Stomach (tissue), 4 donors: ENCODE data around the gene STARD10.

Source experiments
- POLR2AphosphoS5 ChIP-seq, 3 donors: sonication (generic); formaldehyde crosslinking; IDR thresholded peaks; one replicate each; pipeline ENCODE4 v1.6.1; 2016; ENCODE audit warnings: antibody characterized with exemption in 3 of 3
- TF ChIP-seq, protein P1 (sequence below), 7 experiments: fragments of 450-650 bp in 4 of 7; fragments of 200-600 bp in 3 of 7; sonication (generic) in 3 of 7; IDR thresholded peaks; one replicate each; pipeline ENCODE4 v1.5.1; 2016 to 2019; ENCODE audit warnings: antibody characterized with exemption in 7 of 7, control low read depth in 2 of 7, mild to moderate bottlenecking in 1 of 7

DNA sequence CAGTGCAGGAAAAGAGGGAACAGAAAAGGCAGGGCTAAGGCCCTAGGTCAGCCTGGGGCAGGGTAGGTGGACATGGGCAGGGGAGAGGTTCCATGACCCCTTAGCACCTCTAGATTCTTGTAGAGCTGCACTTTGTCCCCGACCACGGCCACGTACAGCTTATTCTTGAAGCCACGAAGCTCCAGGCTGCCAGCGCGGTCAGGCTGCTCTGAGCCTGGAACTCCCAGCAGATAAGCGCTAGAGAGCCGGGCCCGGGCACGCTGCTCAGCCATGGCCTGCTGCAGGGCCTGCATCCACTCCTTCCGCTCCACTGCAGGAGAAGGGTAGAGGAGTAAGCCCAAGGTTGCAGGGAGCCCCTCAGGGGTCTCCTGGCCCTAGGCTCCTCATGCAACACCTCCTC lies 83.6 kb downstream of the STARD10 start:
- TF ChIP-seq, protein P1, sequence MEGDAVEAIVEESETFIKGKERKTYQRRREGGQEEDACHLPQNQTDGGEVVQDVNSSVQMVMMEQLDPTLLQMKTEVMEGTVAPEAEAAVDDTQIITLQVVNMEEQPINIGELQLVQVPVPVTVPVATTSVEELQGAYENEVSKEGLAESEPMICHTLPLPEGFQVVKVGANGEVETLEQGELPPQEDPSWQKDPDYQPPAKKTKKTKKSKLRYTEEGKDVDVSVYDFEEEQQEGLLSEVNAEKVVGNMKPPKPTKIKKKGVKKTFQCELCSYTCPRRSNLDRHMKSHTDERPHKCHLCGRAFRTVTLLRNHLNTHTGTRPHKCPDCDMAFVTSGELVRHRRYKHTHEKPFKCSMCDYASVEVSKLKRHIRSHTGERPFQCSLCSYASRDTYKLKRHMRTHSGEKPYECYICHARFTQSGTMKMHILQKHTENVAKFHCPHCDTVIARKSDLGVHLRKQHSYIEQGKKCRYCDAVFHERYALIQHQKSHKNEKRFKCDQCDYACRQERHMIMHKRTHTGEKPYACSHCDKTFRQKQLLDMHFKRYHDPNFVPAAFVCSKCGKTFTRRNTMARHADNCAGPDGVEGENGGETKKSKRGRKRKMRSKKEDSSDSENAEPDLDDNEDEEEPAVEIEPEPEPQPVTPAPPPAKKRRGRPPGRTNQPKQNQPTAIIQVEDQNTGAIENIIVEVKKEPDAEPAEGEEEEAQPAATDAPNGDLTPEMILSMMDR (IDR thresholded peaks at IDR 0.05), result no peak
- TF ChIP-seq POLR2AphosphoS5 (IDR thresholded peaks at IDR 0.05), result no peak
